Measurements from ENCODE around the gene TTC32. TPM values are rescaled to one million over a fixed set of nuclear protein-coding genes. Genes with fewer than 3 reads are reported as not detected.
"Not testable (repeated sequence)": the region's sequence is repeated elsewhere in the genome, so short reads cannot be mapped to it uniquely, and the experiment has no call there.

Gene TTC32
- total RNA-seq, 1 donor = 9.9 TPM

DNA sequence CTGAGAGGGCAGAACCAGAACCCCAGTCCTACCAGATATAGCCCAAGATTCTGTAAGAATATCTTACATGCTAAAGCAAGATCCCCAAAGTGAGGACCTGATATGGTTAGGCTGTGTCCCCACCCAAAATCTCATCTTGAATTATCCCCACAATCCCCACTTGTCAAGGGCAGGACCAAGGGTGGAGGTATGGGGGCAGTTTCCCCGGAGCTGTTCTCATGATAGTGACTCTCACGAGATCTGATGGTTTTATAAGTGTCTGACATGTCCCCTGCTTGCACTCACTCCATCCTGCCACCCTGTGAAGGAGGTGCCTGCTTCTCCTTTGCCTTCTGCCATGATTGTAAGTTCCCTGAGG lies 19.9 kb downstream of the TTC32 start:
- TF ChIP-seq, protein P1, sequence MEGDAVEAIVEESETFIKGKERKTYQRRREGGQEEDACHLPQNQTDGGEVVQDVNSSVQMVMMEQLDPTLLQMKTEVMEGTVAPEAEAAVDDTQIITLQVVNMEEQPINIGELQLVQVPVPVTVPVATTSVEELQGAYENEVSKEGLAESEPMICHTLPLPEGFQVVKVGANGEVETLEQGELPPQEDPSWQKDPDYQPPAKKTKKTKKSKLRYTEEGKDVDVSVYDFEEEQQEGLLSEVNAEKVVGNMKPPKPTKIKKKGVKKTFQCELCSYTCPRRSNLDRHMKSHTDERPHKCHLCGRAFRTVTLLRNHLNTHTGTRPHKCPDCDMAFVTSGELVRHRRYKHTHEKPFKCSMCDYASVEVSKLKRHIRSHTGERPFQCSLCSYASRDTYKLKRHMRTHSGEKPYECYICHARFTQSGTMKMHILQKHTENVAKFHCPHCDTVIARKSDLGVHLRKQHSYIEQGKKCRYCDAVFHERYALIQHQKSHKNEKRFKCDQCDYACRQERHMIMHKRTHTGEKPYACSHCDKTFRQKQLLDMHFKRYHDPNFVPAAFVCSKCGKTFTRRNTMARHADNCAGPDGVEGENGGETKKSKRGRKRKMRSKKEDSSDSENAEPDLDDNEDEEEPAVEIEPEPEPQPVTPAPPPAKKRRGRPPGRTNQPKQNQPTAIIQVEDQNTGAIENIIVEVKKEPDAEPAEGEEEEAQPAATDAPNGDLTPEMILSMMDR (IDR thresholded peaks at IDR 0.05; ENCODE audit: insufficient read depth, low read depth, low read length) = no peak
- no peak for DNase-seq (ENCODE audit: low read depth)
- H3K4me3 ChIP-seq (ENCODE audit: low read depth, low read length) = no peak overlapping the region

- no peak overlapping the region for H3K4me3 ChIP-seq (ENCODE audit: low read depth, low read length)
- TF ChIP-seq, protein P1 (IDR thresholded peaks at IDR 0.05; ENCODE audit: insufficient read depth, low read depth, low read length) = no peak
- no peak for DNase-seq (ENCODE audit: low read depth)
These were observed 20.4 kb downstream of the TTC32 start for GRCh38 chr2:19881221-19881907.

GRCh38 chr2:19880191-19880590 lies 21.6 kb downstream of the TTC32 start:
- not testable (repeated sequence) for DNase-seq (ENCODE audit: low read depth); H3K4me3 ChIP-seq (ENCODE audit: low read depth, low read length)

DNA sequence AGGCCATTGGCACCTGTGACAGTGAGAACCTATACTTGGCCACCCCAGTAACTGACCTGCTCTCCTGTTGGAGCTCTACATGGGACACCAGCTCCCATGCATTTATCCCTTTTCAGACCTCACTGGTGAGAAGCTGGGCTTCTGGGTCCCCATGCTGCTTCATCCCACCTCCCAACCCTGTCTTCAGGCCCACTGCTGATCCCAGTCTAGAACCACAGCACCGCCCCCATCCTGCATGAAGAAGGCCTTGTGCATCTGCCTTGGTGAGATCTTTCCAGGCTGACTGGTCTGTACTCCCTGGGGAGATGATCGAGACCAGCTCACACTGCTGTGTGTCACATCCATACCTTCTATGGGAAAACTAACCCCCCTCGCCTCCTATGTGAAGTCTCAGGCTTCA lies 22.7 kb downstream of the TTC32 start:
- TF ChIP-seq, protein P1 (IDR thresholded peaks at IDR 0.05; ENCODE audit: insufficient read depth, low read depth, low read length) = no peak
- no peak overlapping the region for H3K4me3 ChIP-seq (ENCODE audit: low read depth, low read length)
- no peak for DNase-seq (ENCODE audit: low read depth)

DNA sequence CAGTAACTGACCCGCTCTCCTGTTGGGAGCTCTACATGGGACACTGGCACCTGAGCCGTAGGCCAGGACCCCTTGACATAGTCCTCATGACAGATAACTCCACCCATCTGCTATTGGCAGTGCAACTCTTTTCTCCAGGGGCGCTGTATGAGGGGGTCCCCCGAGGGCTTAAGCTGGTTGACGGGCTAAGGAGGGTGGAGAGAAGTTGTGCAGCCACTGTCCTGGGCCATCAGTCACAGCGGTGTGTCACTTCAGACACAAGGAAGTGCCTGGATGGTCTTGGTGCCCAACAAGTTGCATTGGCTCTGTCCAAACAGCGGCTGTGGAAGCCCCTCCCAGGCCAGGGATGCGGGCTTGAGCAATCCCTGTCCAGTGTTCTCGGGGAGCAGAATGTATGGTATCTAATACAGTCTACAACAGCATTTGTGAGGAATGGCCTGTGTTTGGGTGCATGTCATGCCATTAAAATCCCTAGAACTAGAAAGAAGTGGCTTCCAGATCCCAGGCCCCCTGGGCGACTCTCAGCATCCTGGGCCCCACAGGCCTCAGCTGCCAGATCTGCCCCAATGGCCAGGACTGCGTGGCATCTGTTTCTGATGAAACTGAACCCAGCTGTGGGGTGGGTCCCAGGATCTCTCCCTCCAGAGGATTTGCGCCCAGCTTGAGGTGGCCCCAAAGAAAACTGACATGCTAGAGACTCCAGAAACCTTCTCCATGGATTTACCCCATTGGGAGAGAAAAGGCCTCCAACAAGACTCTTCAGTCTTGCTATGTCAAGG lies 23.3 kb downstream of the TTC32 start:
- TF ChIP-seq, protein P1 (IDR thresholded peaks at IDR 0.05; ENCODE audit: insufficient read depth, low read depth, low read length) = no peak
- H3K4me3 ChIP-seq (ENCODE audit: low read depth, low read length) = no peak overlapping the region
- no peak for DNase-seq (ENCODE audit: low read depth)

DNA sequence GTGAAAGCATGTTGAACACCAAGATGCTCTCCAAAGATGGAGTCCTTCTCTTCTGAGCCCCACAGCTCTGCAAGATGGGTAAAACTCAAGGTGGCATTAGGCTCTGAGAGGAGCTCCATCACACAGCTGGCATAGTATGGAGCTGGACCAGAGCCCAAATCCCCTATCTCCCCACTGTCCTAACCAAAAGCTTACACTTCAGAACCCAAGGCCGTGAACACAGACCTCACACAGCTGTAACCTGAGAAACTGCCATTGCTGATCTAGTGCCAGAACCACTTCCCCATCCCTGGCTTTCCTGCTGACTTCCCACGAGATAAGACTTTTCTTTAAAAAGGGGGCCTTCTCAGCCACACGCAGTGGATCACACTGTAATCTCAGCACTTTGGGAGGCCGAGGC lies 25.0 kb downstream of the TTC32 start:
- TF ChIP-seq, protein P1 (IDR thresholded peaks at IDR 0.05; ENCODE audit: insufficient read depth, low read depth, low read length) = no peak
- DNase-seq (ENCODE audit: low read depth) = no peak
- H3K4me3 ChIP-seq (ENCODE audit: low read depth, low read length) = no peak overlapping the region

DNA sequence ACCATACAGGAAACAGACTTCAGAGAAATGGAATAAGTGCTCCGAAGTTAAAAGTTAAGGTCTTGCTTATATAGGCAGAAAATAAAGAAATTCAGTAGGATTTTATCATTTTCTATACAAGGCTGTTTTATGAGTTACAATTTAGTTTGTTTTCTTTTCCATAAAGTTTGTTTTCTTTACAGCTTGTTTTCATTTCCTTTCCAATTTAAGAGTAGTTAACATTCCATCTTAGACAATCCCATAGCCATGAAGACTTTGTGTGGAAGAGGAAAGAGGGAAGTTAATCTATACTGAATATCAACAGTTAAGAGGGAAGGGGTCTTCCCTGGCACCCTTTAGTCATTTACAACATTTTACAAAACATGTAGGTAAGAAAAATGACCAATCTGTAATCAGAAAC lies 26.5 kb downstream of the TTC32 start:
- no peak overlapping the region for H3K4me3 ChIP-seq (ENCODE audit: low read depth, low read length)
- TF ChIP-seq, protein P1 (IDR thresholded peaks at IDR 0.05; ENCODE audit: insufficient read depth, low read depth, low read length) = no peak
- no peak for DNase-seq (ENCODE audit: low read depth)
